T1000 (cell line): ENCODE data around the gene GAS7.

ENCODE experiments used
- DNase-seq: peaks from one replicate; lab custom pipeline; 2025; ENCODE audit warnings: mixed read lengths; lab: John Stamatoyannopoulos, UW

Gene GAS7

DNA sequence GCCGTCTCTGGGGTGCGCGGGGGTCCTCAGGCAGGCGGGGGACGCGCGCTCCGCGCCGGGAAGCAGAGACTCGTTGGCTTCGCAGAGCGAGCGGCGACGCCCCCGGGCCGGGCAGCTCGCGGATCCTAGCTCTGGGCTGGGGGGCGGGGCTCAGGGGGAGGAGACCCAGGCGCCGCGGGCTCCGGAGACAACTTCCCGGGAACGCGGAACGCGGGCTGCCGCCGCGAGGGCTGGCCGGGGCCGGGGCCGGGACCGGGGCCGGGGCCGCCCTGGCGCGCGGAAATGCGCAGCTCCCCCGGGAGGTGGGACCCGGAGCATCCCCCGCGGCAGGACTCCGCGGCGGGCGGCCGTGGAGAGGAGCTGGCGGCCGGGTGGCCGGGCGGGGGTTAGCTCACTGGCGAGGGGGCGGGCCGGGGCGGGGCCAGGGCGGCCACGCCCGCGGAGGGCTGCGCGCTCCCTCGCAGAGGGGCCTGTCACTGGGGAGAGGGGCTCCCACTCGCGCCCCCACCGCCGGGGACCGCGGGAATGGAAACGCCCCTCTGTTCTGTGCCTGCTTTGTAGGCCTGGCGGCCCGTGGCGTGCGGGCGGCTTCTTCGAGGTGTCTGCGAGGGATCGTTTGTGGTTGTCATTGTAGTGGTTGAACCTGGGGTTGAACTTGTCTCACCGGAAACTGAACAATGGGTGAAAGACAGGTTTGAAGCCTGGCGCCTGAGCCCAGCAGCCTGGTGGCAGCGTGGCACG, at the start of gene GAS7:
Gene GAS7 (minus strand): TSS at position 98 of the 741 bp plus-strand sequence.
- DNase-seq, result peak; percentile 64

- DNase-seq, result no peak
Measured at GRCh38 chr17:10247810-10248209, 49.4 kb upstream of the GAS7 start.

- no peak for DNase-seq
Measured at GRCh38 chr17:10243883-10244844, 45.8 kb upstream of the GAS7 start.

DNA sequence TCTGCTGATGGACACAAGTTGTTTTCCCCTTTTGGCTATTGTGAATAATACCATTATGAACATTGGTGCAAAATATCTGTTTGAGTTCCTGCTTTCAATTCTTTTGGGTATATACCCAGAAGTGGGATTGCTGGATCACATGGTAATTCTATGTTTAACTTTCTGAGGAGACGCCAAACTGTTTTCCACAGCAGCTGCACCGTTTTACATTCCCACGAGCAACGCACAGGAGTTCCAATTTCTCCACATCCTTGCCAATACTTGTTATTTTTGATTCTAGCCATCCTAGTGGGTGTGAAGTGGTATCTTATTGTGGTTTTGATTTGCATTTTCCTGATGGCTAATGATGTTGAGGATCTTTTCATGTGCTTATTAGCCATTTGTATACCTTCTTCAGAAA, 43.4 kb upstream of the GAS7 start:
- DNase-seq, result no peak

- DNase-seq, result no peak
Measured at GRCh38 chr17:10238661-10239060, 40.3 kb upstream of the GAS7 start.

DNA sequence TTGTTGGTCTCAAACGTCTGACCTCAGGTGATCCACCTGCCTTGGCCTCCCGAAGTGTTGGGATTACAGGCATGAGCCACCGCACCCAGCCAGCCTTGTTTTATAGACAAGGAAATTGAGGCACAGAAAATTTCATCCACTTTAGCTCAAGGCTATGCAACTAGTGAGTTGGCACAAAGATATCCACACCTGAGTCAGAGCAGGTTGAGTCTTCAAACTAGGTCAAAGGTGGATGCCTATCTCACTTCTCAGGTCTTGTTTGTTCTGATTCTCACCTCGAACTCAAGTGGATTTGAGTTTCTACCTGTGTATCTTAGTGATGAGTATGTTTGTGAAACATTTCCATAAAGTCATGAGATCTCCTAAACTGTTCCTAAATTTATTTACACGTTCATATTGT, 35.6 kb upstream of the GAS7 start:
- no peak for DNase-seq

DNA sequence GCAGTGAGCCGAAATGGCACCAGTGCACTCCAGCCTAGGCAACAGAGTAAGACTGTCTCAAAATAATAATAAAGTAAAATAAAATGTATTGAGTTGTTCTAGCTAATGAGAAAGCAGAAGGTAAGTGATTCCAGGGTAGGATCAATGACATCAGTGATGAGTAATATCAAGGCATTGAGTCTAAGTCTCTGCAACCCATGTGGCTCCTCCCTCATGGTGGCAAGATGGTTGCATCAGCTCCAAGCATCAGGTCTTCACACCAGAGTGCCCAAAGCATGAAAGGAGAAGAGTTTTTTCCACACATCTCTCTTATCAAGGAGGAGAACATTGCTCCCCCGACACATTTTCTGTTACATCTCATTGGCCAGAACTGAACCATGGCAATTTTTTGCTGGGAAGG, 34.8 kb upstream of the GAS7 start:
- no peak for DNase-seq

- no peak for DNase-seq
Measured at GRCh38 chr17:10229181-10229580, 30.8 kb upstream of the GAS7 start.

GRCh38 chr17:10226930-10227695, 28.7 kb upstream of the GAS7 start:
- DNase-seq, result peak; percentile 17

DNA sequence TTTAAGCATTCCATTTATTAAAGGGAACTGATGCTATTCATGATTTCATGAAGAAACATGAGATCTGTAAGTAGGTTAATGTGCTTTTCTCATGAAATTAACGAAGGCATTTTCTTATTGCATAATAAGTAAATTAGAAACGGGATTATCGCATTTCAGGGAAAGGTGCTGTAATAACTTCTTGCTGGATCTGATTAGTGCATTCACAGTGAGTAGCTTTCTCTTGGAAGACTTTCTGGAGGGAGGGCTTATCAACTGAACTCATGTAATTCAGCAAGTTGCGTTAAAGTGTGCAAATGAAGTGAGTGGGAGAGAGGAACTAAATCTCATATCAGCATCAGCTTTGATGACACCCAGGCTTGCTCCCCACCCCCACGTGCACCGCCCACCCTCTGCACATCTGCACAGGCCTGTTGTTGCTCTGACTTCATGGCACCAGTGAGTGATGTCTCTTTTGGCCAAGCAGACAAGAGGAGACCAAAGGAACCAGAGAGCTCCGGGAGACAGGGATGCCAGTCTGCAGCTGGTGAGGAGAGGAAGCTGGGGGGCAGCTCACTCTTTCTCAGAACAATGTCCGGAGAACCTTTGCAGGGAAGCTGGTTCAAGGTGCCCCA, 26.3 kb upstream of the GAS7 start:
- DNase-seq, result no peak

- DNase-seq, result no peak
Measured at GRCh38 chr17:10219193-10219592, 20.8 kb upstream of the GAS7 start.

GRCh38 chr17:10217916-10218315, 19.5 kb upstream of the GAS7 start:
- DNase-seq, result no peak

DNA sequence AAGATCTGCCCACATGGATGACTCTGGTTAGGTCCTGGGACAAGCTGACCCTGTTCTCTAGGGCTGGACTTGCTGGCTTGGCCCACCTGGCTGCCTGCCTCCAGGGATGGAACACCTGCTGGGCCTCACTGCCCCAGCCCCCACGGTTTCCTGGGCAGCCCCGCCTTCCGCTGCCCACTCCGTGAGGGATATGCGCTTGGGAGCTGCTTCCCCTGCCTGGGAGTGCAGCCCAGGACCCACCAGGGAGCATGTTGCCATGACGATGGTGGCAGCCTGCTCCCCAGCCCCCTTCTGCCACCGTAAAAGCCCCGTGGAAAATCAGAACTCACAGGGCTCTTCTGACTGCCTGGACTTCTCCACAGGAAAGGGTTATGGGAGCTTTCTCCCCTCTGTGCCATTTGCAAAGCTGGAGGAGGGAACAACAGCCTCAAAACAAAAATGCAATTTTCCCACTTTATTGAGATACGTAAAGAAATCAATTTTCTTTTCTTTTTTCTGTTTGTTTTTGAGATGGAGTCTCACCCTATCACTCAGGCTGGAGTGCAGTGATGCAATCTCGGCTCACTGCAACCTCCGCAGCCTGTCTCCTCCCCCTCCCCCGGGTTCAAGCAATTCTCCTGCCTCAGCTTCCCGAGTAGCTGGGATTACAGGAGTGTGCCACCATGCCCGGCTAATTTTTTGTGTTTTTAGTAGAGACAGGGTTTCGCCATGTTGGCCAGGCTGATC, 18.0 kb upstream of the GAS7 start:
- no peak for DNase-seq

DNA sequence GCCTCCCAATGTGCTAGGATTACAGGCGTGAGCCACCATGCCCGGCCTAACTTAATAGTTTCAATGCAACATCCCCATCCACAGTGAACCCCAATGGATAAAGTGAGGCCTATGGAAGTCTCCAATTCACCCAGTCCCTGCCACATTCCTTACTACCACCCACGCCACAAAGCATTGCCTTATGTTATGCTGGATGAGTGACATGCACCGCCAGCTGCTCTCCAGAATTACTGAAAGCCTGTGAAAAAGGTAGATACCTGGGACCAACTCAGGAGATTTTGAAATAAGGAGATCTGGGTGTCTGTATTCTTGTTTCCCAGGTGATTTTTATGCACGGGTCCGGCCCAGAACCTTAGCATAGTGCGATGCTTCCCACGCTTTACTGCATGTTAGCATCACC, 16.9 kb upstream of the GAS7 start:
- DNase-seq, result no peak

DNA sequence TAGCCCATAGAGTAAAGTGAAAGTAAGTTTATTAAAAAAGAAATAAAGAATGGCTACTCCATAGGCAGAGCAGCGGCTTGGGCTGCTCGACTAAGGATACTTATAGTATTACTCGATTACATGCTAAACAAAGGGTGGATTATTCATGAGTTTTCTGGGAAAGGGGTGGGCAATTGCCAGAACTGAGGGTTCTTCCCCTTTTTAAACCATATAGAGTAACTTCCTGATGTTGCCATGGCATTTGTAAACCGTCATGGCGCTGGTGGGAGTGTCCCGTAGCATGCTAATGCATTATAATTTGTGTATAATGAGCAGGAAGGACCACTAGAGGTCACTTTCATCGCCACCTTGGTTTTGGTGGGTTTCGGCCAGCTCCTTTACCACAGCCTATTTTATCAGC, 13.3 kb upstream of the GAS7 start:
- DNase-seq, result no peak

DNA sequence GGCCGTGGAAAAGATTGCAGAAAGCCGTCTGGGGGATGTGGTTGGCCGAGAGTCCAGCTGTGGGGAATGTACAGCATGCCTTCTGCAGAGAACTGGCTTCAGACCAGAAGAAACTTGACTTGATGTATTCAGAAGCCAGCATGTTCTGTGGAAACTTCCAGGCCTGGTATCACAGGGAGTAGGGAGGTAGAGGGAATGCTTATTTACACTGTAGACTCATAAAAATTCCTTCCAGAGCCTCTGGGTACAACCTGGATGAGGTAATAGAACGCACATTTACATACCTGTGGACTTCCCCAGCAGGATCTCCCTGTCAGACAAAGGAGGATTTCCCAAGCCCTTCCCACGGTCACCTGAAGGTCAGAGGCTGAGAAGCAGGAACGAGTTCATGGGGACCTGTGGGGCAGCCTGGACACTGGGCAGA, 11.8 kb upstream of the GAS7 start:
- DNase-seq, result peak; percentile 42

DNA sequence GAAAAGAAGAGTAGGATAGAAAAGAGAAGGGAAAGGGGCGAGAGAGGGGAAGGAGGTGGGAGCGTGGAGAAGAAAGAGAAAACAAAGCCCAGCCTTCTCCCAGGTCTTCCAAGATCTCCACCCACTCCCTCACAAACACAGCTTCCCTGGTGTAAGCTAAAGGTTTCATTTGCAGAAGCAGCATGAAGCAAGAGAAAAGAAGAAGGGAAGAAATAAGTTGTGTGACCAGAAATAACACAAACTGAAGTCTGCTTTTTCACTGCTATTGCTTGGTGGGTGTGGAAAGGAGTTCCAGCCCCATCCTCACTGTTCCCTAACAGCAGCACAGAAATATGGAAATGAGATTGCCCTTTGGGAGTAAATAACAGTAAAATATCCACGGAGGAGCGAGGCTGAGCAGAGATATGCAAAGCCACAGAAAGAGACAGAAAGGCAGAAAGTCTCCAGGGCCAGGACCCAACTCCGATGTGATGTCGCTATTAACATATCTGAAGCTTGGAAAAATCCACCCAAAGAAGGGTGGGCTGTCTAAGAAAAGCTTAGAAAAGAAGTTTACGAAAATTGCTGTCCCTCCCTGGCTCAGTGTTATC, 10.3 kb upstream of the GAS7 start:
- DNase-seq, result no peak

DNA sequence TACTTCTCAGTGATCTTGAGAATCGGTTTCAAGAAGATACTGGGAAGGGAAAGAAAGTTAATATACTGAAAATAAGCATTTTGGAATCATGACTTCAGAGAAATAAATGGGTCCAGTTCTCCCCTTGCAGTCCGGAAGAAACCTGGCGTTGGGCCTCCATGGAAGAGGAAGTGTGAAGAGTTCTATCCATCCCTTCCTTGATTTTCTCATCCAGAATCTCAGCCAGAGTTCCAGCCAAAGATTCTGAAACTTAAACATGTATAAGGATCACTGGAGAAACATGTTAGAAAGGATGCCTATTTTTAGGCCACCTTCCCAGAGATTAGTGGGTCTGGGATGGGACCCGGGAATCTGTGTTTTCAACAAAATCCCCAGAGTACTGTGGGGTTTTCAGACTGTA, 8.7 kb upstream of the GAS7 start:
- DNase-seq, result no peak

- no peak for DNase-seq
Measured at GRCh38 chr17:10205549-10206185, 7.3 kb upstream of the GAS7 start.

DNA sequence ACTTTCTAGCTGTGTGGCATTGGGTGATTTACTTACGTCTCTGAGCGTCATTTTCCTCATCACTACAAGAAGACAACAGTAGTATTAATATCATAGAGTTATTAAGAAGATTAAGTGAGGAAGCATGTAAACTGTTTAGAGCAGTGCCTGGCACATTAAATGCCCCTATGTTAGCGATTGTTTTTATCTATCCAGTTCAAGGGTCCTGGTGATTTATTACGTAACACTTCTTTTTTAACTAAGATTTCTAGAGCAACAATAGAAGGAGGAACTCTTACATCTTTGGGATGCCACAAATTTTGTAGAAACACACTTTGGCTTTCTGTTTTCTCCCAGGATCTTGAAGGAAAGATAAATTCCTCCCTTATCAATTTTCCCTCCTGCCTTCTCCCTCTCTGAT, 3.3 kb upstream of the GAS7 start:
- DNase-seq, result no peak
